GM19438 (cell line): ENCODE data around the gene EPHA4.

Experiments
- ATAC-seq: cut with Tn5 transposase; IDR thresholded peaks from one replicate; pipeline ENCODE4 v1.9.1; 2021; ENCODE audit warnings: low read depth; ENCODE audit not compliant: unreplicated experiment

The EPHA4 gene

DNA sequence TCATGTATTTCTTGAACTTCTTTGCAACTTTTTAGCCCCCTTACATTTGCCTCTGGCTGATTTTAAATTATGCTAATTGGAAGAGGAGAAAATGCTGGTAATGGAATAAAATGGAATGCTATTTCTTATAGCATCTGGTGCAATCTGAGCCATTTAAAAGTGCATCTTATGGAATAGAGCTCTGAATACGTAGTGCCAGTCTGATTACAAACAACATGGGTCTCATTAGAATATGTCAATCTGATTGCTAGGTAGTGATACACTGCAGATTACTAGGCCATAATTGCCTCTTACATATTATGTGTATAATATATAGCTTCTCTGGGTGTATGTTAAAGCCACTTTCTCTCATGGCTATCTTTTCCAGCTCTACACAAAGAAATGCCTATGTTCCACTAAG lies 159.1 kb downstream of the EPHA4 start:
- ATAC-seq = no peak

DNA sequence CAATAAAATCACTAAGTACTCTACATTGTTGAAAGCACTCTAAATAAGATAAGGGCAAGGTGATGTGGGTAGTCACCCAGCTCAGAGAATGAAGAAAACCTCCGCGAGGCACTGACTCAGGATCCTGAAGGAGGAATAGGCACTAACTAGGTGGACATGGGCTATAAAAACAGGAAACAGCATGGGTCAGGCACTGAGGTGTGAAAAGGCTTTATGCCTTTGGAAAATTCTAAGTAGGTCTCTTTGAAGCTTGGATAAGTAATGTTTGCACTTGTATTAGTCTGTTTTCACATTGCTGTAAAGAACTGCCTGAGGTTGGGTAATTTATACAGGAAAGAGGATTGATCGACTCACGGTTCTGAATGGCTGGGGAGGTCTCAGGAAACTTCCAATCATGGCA lies 161.6 kb downstream of the EPHA4 start:
- no peak for ATAC-seq

DNA sequence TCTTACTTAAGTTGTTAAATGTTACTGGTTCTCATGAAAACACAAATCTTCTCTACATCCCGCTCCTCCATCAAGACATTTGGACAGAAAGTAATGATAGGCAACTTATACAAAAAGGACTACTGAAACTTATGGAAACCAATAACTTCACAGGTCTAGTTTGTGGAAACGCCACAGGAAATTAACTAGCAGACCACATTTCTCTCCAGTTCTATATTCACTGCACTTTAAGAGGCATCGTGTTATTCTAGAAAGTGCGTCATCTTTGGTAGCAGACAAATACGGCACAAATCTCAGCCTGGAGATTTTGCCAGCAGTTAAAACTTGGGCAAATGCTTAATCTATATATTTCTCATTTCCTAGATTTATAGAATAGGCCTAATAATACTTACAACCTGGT lies 164.3 kb downstream of the EPHA4 start:
- ATAC-seq = no peak

DNA sequence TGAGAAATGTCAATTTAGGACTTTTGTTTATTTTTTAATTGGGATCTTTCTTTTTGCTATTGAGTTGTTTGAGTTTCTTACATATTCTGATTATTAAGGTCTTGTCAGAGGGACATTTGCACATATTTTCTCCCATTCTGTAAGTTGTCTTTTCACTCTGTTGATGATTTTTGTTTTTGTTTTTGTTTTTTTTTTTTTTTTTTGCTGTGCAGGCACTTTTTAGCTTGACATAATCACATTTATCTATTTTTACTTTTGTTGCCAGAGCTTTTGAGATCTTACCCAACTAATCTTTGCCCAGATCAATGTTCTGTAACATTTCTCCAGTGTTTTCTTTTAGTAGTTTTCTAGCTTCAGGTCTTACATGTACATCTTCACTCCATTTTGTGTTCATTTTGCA lies 166.6 kb downstream of the EPHA4 start:
- ATAC-seq = no peak

DNA sequence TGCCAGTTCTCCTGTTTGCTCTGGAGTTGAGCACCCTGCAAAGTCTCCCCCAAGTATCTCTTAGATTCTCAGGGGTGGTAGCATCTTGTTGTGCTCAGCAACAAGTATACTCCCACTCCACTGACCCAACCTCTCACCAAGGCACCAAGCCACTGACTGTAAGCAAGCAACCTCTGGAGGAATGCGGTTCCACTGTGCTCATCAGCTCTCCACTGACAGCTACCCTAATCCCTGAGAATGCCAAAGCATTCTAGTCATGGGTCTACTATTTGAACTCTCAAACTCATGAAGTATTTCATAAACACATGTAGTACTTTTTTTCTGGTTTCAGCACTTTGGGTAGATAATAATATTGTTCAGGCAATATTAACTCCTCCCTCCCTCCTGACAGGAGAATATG lies 170.0 kb downstream of the EPHA4 start:
- no peak for ATAC-seq

GRCh38 chr2:221400411-221400810 lies 171.7 kb downstream of the EPHA4 start:
- no peak for ATAC-seq

GRCh38 chr2:221399183-221399582 lies 172.9 kb downstream of the EPHA4 start:
- no peak for ATAC-seq

- no peak for ATAC-seq
These were observed 174.9 kb downstream of the EPHA4 start for GRCh38 chr2:221397187-221397586.

DNA sequence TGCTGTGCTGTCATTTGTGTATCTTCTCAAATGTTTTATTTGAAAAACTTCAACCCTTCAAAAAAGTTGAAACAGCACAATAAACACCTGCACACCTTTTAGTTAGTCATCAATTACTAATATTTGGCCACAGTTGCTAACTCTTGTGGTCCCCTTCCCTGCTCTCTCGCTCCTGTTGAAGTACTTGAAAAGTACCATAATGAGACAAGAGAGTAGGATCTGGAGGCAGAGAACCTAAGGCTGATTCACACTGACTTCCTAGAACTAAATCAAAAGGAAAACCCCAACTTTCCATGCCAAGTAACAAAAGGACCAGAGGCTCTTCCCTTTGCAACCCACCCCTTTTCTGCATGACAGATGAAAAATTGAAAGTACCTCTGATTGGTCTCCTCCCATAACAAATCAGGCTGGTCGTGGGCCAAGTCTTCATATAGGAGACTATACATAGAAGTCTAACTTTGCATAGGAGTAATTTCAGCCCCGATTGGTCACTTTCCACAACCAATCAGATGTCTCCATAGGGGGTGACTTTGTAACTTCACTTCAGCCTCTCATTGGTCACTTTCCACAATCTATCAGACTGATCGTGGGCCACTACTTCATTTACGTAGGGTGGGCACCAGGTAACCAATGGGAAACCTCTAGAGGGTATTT lies 179.7 kb downstream of the EPHA4 start:
- no peak for ATAC-seq

GRCh38 chr2:221390878-221391277 lies 181.2 kb downstream of the EPHA4 start:
- ATAC-seq = no peak

GRCh38 chr2:221389904-221390303 lies 182.2 kb downstream of the EPHA4 start:
- ATAC-seq = no peak

GRCh38 chr2:221389421-221389820 lies 182.7 kb downstream of the EPHA4 start:
- no peak for ATAC-seq

DNA sequence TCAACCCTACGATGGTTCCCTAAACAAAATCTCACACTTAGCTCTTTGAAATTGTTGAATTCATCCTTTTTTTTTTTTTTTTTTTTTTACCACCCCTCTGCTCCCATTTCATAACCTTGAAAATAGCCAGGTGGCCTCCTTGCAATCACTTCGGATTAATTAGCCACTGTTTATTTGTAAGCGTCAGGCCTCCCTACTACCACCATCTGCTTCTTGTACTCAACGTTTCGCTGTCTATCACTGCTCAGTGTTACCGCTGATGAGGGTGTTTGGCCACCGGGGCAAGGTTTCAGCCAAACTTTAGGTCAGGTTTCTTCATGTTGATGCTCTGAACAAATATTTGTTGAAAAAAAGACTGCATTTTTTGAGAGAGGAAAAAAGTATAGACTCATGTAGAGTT lies 183.2 kb downstream of the EPHA4 start:
- no peak for ATAC-seq

- no peak for ATAC-seq
These were observed 186.4 kb downstream of the EPHA4 start for GRCh38 chr2:221385716-221386115.

- ATAC-seq = no peak
These were observed 190.1 kb downstream of the EPHA4 start for GRCh38 chr2:221381928-221382488.

DNA sequence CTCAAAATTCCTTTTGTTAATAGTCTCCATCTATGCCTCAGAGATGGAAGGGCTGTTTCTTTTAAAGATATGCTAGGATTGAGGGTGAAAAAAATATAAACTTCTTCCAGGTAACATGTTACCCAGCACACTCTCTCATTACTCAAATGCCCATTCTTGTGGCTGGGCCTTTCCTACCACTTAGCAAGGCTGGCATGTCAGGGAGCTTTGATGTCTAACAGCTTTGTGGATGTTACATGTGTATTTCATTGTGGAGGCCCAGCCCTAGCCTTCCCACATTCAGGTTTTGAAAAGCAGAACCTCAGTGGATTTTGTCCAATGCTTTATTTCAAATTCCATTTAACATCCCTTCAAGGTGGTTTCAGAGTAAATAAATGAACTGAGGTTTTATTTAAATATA lies 191.4 kb downstream of the EPHA4 start:
- no peak for ATAC-seq

DNA sequence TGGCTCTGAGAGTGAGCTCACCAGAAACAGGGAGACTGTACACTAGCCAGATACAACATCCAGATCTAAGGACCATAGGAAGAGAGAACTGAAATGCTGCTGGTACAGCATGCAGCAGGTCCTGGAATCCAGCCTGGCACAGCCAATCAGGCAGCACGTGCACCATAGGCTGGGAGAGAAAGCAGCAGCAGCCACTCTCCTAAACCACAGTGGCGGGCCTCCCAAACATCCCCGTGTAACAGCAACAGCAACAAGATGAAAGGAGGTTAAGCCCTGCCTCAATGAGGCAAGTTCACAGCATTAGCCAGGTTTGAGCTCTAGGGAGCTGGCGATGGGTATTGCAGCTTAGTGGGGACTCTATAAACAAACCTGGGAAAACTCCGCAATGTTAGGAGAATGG lies 192.0 kb downstream of the EPHA4 start:
- no peak for ATAC-seq

DNA sequence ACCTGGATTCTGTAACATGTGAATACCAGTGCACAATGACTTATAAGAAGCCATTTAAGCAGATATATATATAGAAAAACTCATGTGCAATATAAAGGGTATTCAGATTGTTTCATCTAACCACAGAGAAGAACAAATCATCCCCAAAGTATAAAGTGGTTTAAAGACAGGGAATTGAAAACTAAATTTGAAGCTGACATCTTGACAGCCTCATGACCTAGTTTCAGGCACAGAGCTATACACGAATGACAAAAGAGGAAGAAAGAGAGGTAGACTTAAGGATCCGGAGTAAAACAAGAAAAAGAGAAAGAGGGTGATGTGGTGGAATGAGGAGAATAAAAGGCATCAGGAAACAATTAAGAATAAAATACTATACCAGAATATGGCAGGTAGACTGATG lies 194.5 kb downstream of the EPHA4 start:
- no peak for ATAC-seq

GRCh38 chr2:221377066-221377465 lies 195.0 kb downstream of the EPHA4 start:
- no peak for ATAC-seq

GRCh38 chr2:221374234-221374633 lies 197.9 kb downstream of the EPHA4 start:
- no peak for ATAC-seq

DNA sequence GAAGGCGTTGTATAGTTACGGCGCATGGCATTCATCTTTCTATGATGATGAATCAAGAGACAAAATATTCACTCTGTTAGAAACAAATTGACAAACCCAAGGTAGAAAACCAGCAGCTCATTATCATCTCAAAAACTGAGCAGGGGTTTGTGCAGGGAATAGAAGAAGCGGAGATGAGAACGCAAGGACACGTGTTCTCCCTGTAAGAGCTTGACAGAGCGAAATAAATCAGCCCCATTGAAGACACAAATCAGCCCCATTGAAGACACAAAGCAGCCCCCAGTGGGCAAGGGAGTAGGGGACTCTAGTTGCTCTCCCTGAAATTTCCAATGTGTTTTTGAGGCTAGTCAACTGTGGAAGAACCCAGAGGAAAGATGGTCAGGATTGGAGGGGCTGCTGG lies 199.2 kb downstream of the EPHA4 start:
- no peak for ATAC-seq

DNA sequence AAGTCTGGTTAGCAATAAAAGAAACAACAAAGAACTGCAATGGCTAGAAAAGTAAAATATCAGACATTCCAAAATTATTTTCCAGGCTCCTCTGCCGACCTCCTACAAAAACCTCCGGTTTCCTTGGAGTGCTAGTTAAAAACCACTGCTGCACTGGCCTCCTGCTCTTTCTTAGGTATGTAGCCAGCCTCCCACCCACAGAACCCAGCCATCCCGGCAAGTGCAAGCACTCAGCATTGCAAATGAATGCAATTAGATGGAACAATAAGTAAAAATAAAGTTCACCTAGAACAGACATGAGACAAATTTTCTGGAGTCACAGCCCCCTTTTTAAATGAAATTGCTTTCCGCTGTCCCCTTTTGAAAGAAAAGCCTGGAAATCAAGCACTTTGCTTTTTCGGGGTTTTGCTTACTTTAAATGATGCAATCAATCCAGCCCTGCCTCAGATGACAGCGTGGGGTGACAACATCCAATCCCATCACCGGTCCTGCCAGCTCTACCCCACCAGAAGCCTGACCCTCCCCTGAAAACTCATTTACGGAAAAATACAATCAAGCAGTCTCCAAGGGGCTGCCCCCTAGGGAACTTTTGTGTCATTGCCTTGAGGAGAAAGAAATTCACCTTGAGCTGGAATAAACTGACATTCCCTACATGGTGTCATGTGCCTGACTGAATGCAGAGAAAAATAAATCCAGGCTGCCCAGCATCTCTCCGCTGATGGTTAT lies 199.8 kb downstream of the EPHA4 start:
- no peak for ATAC-seq
